WTC11 (cell line): Measurements from ENCODE around the gene MYO7B. TPM values are rescaled to one million over a fixed set of nuclear protein-coding genes. Genes with fewer than 3 reads are reported as not detected.

Source experiments
- ATAC-seq: fragments of 200-7000 bp; cut with Tn5 transposase; 2 replicates; pipeline ENCODE4 v1.10.0; 2021; ENCODE audit warnings: mild to moderate bottlenecking, moderate library complexity
- CTCF ChIA-PET: fragments of 300-600 bp; sonication (Branson Sonifier 250); formaldehyde crosslinking; loops from one replicate; lab custom pipeline; 2021; ENCODE audit warnings: antibody characterized with exemption; lab: Charles Lee
- POLR2A ChIA-PET: fragments of 350-600 bp; sonication (Branson Sonifier 250); formaldehyde crosslinking; loops from one replicate; lab custom pipeline; 2021; ENCODE audit warnings: antibody characterized with exemption; lab: Charles Lee
- DNase-seq: peaks from one replicate; pipeline ENCODE4 v3.0.0; 2021; ENCODE audit warnings: low spot score
- H3K27ac Mint-ChIP-seq: 2 replicates; pipeline ENCODE4 v1.8.0; 2021; ENCODE audit warnings: mixed read lengths
- H3K27me3 Mint-ChIP-seq: 2 replicates; pipeline ENCODE4 v1.8.0; 2021; ENCODE audit warnings: low read depth, mild to moderate bottlenecking, moderate library complexity, mixed read lengths
- H3K36me3 Mint-ChIP-seq: 2 replicates; pipeline ENCODE4 v1.8.0; 2021; ENCODE audit warnings: mixed read lengths
- H3K4me1 Mint-ChIP-seq: 2 replicates; pipeline ENCODE4 v1.8.0; 2022; ENCODE audit warnings: mixed read lengths
- H3K4me3 Mint-ChIP-seq: 2 replicates; pipeline ENCODE4 v1.8.0; 2021; ENCODE audit warnings: mild to moderate bottlenecking, moderate library complexity, mixed read lengths
- H3K9me3 Mint-ChIP-seq: 2 replicates; pipeline ENCODE4 v1.8.0; 2021; ENCODE audit warnings: mixed read lengths
- AR ChIP-seq: fragments of 250-450 bp; sonication (Bioruptor Pico); IDR thresholded peaks from 2 replicates; pipeline ENCODE4 v1.9.0; 2021; ENCODE audit warnings: mild to moderate bottlenecking
- E2F5 ChIP-seq: sonication (generic); formaldehyde crosslinking; IDR thresholded peaks from 2 replicates; pipeline ENCODE4 v1.8.1; 2022; ENCODE audit warnings: mild to moderate bottlenecking, moderate library complexity, missing genetic modification reagents
- FOXJ3 ChIP-seq: sonication (generic); formaldehyde crosslinking; IDR thresholded peaks from 2 replicates; pipeline ENCODE4 v1.9.0; 2021; ENCODE audit warnings: missing genetic modification reagents, mild to moderate bottlenecking, borderline replicate concordance
- GABPB1 ChIP-seq: sonication (generic); formaldehyde crosslinking; IDR thresholded peaks from 2 replicates; pipeline ENCODE4 v1.8.1; 2023; ENCODE audit warnings: mild to moderate bottlenecking, missing genetic modification reagents
- IRF1 ChIP-seq: sonication (generic); formaldehyde crosslinking; IDR thresholded peaks from 2 replicates; pipeline ENCODE4 v1.8.0; 2023; ENCODE audit warnings: missing genetic modification reagents
- MXD4 ChIP-seq: fragments of 250-450 bp; sonication (Bioruptor Pico); IDR thresholded peaks from 2 replicates; pipeline ENCODE4 v1.8.0; 2021; ENCODE audit warnings: mild to moderate bottlenecking, moderate library complexity, borderline replicate concordance
- NR2C2 ChIP-seq: sonication (generic); formaldehyde crosslinking; IDR thresholded peaks from 2 replicates; pipeline ENCODE4 v1.8.0; 2022; ENCODE audit warnings: mild to moderate bottlenecking, missing genetic modification reagents
- RORB ChIP-seq: fragments of 250-450 bp; sonication (Bioruptor Pico); IDR thresholded peaks from 2 replicates; pipeline ENCODE4 v1.9.0; 2021; ENCODE audit warnings: mild to moderate bottlenecking
- SMAD3 ChIP-seq: sonication (generic); formaldehyde crosslinking; IDR thresholded peaks from 2 replicates; pipeline ENCODE4 v1.8.0; 2022; ENCODE audit warnings: missing genetic modification reagents, mild to moderate bottlenecking, borderline replicate concordance
- TEAD4 ChIP-seq: sonication (generic); formaldehyde crosslinking; IDR thresholded peaks from 2 replicates; pipeline ENCODE4 v1.8.0; 2022; ENCODE audit warnings: mild to moderate bottlenecking, missing genetic modification reagents
- ZBTB43 ChIP-seq: sonication (generic); formaldehyde crosslinking; IDR thresholded peaks from 2 replicates; pipeline ENCODE4 v1.8.1; 2023; ENCODE audit warnings: mild to moderate bottlenecking, missing genetic modification reagents
- ZMAT4 ChIP-seq: fragments of 250-450 bp; sonication (Bioruptor Pico); IDR thresholded peaks from 2 replicates; pipeline ENCODE4 v1.9.0; 2021; ENCODE audit warnings: mild to moderate bottlenecking
- ZNF121 ChIP-seq: sonication (generic); formaldehyde crosslinking; IDR thresholded peaks from 2 replicates; pipeline ENCODE4 v1.8.0; 2023; ENCODE audit warnings: missing genetic modification reagents
- ZNF232 ChIP-seq: sonication (generic); formaldehyde crosslinking; IDR thresholded peaks from 2 replicates; pipeline ENCODE4 v1.8.0; 2022; ENCODE audit warnings: mild to moderate bottlenecking, missing genetic modification reagents
- ZNF396 ChIP-seq: fragments of 250-450 bp; sonication (Bioruptor Pico); IDR thresholded peaks from 2 replicates; pipeline ENCODE4 v1.8.0; 2021; ENCODE audit warnings: mild to moderate bottlenecking, moderate library complexity, borderline replicate concordance
- ZNF423 ChIP-seq: fragments of 250-450 bp; sonication (Bioruptor Pico); IDR thresholded peaks from 2 replicates; pipeline ENCODE4 v2.1.2; 2022; ENCODE audit warnings: mild to moderate bottlenecking, moderate library complexity
- ZNF512 ChIP-seq: sonication (generic); formaldehyde crosslinking; IDR thresholded peaks from 2 replicates; pipeline ENCODE4 v1.8.1; 2022; ENCODE audit warnings: missing genetic modification reagents, borderline replicate concordance
- total RNA-seq: library from RNA; stranded (reverse); gene quantifications from 3 replicates; pipeline ENCODE4 v1.2.3, GENCODE V29; 2021

MYO7B gene
- total RNA-seq, 1 experiment from 2014 or later, result not detected

GRCh38 chr2:127596311-127597045, 61.0 kb downstream of the MYO7B start (continued):
- TF ChIP-seq ZNF512 (CRISPR knock-in tag) (no peak), AR (no peak), NR2C2 (no peak), ZNF423 (CRISPR knock-in tag) (no peak), RORB (CRISPR knock-in tag) (no peak), IRF1 (CRISPR knock-in tag) (no peak), TEAD4 (CRISPR knock-in tag) (no peak)

GRCh38 chr2:127597046-127597983, 61.8 kb downstream of the MYO7B start:
- Mint-ChIP-seq H3K4me1 (no peaks in the 10 kb centered on the region), H3K9me3 (no peaks in the 10 kb centered on the region), H3K27ac (no peak overlapping the region), H3K27me3 (no peaks in the 10 kb centered on the region), H3K36me3 (no peaks in the 10 kb centered on the region), H3K4me3 (no peak overlapping the region)
- ATAC-seq (no peak), DNase-seq (no peak)
- CTCF ChIA-PET, result interaction anchor here (1.1 kb wide), 1 partner anchor 20 kb away, joined by 3 read pairs; no protein-coding TSS in a partner anchor
- POLR2A ChIA-PET, result no interaction called here
- TF ChIP-seq GABPB1 (CRISPR knock-in tag) (no peak), SMAD3 (CRISPR knock-in tag) (no peak), ZNF232 (CRISPR knock-in tag) (no peak)

GRCh38 chr2:127597984-127598380, 62.5 kb downstream of the MYO7B start:
- no peak for ATAC-seq

More at GRCh38 chr2:127597984-127598380, 62.5 kb downstream of the MYO7B start:
- TF ChIP-seq MXD4 (CRISPR knock-in tag) (no peak), ZNF423 (CRISPR knock-in tag) (no peak), E2F5 (CRISPR knock-in tag) (no peak), FOXJ3 (no peak), ZBTB43 (CRISPR knock-in tag) (no peak), ZNF121 (CRISPR knock-in tag) (no peak), RORB (CRISPR knock-in tag) (no peak), ZNF396 (CRISPR knock-in tag) (no peak), ZMAT4 (CRISPR knock-in tag) (no peak)
- H3K36me3 Mint-ChIP-seq, result no peaks in the 10 kb centered on the region
- POLR2A ChIA-PET, result no interaction called here
- no peaks in the 10 kb centered on the region; the same call in 1 of the 2 replicates for H3K27me3 Mint-ChIP-seq
- no peak for DNase-seq
- CTCF ChIA-PET, result no interaction called here
- no peak overlapping the region for H3K27ac Mint-ChIP-seq
- H3K4me1 Mint-ChIP-seq, result no peaks in the 10 kb centered on the region
- no peak overlapping the region for H3K4me3 Mint-ChIP-seq
- H3K9me3 Mint-ChIP-seq, result peaks cover 1% of the 10 kb centered on the region
